ENCODE data around the gene TASOR.

The TASOR gene

DNA sequence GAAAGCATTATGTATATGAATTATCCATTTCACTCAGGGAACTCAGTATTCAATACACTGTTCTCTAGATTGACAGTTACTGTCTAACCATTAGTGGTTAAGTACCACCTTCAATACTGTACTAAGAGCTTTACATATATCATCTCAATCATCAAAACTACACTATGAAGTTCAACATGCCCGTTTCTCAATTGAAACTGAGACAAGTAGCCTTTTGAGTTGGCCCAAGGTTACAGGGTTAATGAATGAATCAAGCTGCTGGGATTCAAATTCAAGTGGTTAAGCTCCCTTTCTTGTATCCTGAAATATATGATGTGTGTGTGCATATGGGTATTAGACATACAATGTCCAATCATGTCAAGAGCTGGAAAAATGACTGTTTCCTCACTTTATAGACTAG is 5.8 kb downstream of the TASOR start:
- Histone ChIP-seq H3K9me3 (ENCODE audit: control insufficient read depth, insufficient read depth, low read length) (no peaks in the 10 kb centered on the region), H3K4me3 (ENCODE audit: low read depth, low read length) (no peak overlapping the region), H3K4me1 (ENCODE audit: control insufficient read depth, insufficient read depth, low read length) (peaks cover 6% of the 10 kb centered on the region), H3K9ac (ENCODE audit: low read depth, low read length) (no peak overlapping the region), H3K36me3 (ENCODE audit: control insufficient read depth, insufficient read depth, low read length) (peaks cover 2% of the 10 kb centered on the region), H3K27me3 (ENCODE audit: control insufficient read depth, insufficient read depth, low read length) (no peaks in the 10 kb centered on the region)

DNA sequence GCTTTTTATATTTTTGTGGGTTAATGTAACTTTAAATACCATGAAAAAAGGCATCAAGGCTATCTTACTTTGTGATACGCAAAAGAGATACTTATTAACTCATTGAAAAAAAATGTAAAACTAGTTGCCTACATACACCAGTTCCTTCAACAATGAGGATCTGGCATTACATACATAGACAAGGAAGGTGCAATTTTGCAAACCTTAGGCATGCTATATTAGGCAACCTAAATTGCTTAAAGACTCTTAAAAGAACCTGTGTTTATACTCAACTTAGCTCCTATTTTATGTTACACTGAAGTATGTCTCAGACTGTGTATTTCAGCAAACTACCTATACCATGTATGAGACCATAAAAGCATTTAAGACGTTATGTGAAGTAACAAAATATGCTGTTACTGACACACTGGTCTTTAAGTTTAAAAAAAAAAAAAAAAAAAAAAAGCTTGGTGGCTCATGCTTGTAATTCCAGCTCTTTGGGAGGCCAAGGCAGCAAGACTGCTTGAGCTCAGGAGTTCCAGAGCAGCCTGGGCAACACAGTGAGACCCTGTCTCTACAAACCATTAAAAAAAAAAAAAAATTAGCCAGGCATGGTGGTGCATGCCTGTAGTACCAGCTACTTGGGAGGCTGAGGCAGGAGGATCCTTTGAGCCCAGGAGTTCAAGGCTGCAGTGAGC is 9.1 kb downstream of the TASOR start:
- no peaks in the 10 kb centered on the region for H3K27me3 ChIP-seq (ENCODE audit: control insufficient read depth, insufficient read depth, low read length)
- H3K9me3 ChIP-seq (ENCODE audit: control insufficient read depth, insufficient read depth, low read length): no peaks in the 10 kb centered on the region
- H3K36me3 ChIP-seq (ENCODE audit: control insufficient read depth, insufficient read depth, low read length): peaks cover 10% of the 10 kb centered on the region
- H3K9ac ChIP-seq (ENCODE audit: low read depth, low read length): no peak overlapping the region
- H3K4me1 ChIP-seq (ENCODE audit: control insufficient read depth, insufficient read depth, low read length): no peaks in the 10 kb centered on the region
- H3K4me3 ChIP-seq (ENCODE audit: low read depth, low read length): no peak overlapping the region

DNA sequence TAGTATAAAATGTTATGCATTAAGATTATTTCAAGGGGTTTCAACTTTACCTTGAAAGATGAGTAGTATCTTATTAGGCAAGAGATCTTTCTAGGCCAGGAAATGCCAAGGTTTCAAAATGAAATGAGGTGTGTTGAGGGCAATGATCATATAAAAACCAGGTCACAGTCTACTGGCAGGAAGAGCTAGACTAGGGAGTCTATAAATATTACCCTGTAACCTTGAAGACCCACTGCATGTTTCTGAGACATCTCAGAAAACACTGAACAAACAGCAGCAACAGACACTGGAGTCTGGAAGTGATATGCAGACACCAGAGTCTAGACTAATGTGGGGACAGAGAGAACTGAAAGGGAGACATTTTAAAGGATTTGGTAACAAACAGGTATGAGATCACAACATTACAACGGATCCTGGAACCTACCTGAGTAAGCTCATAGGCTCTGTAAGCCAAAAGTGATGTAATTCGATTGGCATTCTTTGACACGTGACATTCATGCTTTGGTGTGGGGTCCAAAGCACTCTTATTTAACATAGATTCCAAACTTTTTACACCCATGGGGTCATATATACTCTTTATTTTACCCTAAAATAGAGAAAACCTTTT is 15.0 kb downstream of the TASOR start:
- Histone ChIP-seq H3K4me3 (ENCODE audit: low read depth, low read length) (no peak overlapping the region), H3K36me3 (ENCODE audit: control insufficient read depth, insufficient read depth, low read length) (peaks cover 15% of the 10 kb centered on the region), H3K9ac (ENCODE audit: low read depth, low read length) (no peak overlapping the region), H3K27me3 (ENCODE audit: control insufficient read depth, insufficient read depth, low read length) (no peaks in the 10 kb centered on the region), H3K4me1 (ENCODE audit: control insufficient read depth, insufficient read depth, low read length) (no peaks in the 10 kb centered on the region), H3K9me3 (ENCODE audit: control insufficient read depth, insufficient read depth, low read length) (no peaks in the 10 kb centered on the region)

DNA sequence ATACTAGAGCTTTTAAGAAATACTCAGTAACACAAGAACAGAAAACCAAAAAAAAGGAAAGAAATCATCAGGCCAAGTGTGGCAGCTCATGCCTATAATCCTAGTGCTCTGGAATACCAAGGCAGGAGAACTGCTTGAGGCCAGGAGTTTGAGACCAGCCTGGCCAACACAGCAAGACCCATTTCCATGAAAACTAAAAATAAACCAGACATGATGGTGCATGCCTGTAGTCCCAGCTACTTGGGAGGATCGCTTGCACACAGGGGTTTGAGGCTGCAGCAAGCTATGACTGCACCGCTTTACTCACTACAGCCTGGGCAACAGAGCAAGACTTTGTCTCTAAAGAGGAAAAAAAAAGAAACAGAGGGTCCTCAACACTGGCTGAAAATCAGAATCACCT is 18.2 kb downstream of the TASOR start:
- H3K9me3 ChIP-seq (ENCODE audit: control insufficient read depth, insufficient read depth, low read length): no peaks in the 10 kb centered on the region
- peaks cover 9% of the 10 kb centered on the region for H3K36me3 ChIP-seq (ENCODE audit: control insufficient read depth, insufficient read depth, low read length)
- H3K9ac ChIP-seq (ENCODE audit: low read depth, low read length): no peak overlapping the region
- no peak overlapping the region for H3K4me3 ChIP-seq (ENCODE audit: low read depth, low read length)
- no peaks in the 10 kb centered on the region for H3K4me1 ChIP-seq (ENCODE audit: control insufficient read depth, insufficient read depth, low read length)
- no peaks in the 10 kb centered on the region for H3K27me3 ChIP-seq (ENCODE audit: control insufficient read depth, insufficient read depth, low read length)

DNA sequence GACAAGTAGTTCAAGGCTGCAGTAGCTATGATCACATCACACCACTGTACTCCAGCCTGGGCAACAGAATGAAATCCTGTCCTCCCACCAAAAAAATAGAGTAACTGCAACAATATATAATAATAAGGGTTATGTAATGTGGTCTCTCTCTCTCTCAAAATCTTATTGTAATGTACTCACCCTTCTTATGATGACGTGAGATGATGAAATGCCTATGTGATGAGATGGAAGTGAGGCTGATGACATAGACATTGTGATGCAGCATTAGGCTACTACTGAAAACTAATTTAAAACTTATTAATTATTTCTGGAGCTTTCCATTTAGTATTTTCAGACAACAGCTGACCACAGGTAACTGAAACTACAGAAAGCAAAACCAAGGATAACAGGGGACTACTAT is 27.4 kb downstream of the TASOR start:
- Histone ChIP-seq H3K27me3 (ENCODE audit: control insufficient read depth, insufficient read depth, low read length) (no peaks in the 10 kb centered on the region), H3K4me3 (ENCODE audit: low read depth, low read length) (no peak overlapping the region), H3K9me3 (ENCODE audit: control insufficient read depth, insufficient read depth, low read length) (no peaks in the 10 kb centered on the region), H3K9ac (ENCODE audit: low read depth, low read length) (no peak overlapping the region), H3K4me1 (ENCODE audit: control insufficient read depth, insufficient read depth, low read length) (peaks cover 7% of the 10 kb centered on the region), H3K36me3 (ENCODE audit: control insufficient read depth, insufficient read depth, low read length) (peaks cover 12% of the 10 kb centered on the region)

DNA sequence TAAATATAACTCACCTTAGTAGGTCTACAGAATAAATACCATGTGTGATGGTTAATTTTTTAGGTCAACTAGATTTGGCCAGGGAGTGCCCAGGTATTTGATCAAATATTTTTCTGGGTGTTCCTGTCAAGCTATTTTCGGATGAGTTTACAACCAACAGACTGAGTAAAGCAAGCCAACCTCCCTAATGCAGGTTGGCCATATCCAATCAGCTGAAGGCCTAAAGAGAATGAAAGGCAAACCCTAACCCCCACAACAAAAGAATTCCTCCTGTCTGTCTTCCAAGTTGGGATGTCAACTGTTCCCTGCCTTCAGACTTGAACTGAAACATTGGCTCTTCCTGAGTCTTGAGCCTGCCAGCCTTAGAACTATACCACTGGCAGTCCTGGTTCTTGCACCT is 28.6 kb downstream of the TASOR start:
- H3K9ac ChIP-seq (ENCODE audit: low read depth, low read length): no peak overlapping the region
- H3K4me1 ChIP-seq (ENCODE audit: control insufficient read depth, insufficient read depth, low read length): peaks cover 7% of the 10 kb centered on the region
- no peaks in the 10 kb centered on the region for H3K9me3 ChIP-seq (ENCODE audit: control insufficient read depth, insufficient read depth, low read length)
- no peaks in the 10 kb centered on the region for H3K27me3 ChIP-seq (ENCODE audit: control insufficient read depth, insufficient read depth, low read length)
- no peak overlapping the region for H3K4me3 ChIP-seq (ENCODE audit: low read depth, low read length)
- peaks cover 12% of the 10 kb centered on the region for H3K36me3 ChIP-seq (ENCODE audit: control insufficient read depth, insufficient read depth, low read length)

DNA sequence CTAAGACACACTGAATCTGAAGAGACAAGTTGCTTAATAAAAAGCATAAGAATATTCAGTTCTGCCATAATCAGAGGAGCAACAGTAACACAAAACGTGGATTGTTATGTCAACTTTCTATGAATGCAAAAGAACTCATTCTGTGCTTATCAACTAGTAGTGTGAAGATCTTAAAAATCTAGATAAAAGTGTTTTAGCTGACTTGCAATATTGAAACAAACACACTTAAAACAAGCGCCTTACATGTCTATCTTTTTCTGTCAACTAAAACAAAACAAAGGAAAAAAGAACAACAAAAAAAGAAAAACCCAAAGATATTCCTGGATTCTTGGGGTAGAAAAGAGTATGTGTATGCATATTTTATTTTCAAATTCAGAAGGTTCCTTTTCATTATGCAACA is 37.7 kb downstream of the TASOR start:
- Histone ChIP-seq H3K9me3 (ENCODE audit: control insufficient read depth, insufficient read depth, low read length) (no peaks in the 10 kb centered on the region), H3K4me3 (ENCODE audit: low read depth, low read length) (no peak overlapping the region), H3K9ac (ENCODE audit: low read depth, low read length) (no peak overlapping the region), H3K36me3 (ENCODE audit: control insufficient read depth, insufficient read depth, low read length) (no peaks in the 10 kb centered on the region), H3K27me3 (ENCODE audit: control insufficient read depth, insufficient read depth, low read length) (no peaks in the 10 kb centered on the region), H3K4me1 (ENCODE audit: control insufficient read depth, insufficient read depth, low read length) (no peaks in the 10 kb centered on the region)

DNA sequence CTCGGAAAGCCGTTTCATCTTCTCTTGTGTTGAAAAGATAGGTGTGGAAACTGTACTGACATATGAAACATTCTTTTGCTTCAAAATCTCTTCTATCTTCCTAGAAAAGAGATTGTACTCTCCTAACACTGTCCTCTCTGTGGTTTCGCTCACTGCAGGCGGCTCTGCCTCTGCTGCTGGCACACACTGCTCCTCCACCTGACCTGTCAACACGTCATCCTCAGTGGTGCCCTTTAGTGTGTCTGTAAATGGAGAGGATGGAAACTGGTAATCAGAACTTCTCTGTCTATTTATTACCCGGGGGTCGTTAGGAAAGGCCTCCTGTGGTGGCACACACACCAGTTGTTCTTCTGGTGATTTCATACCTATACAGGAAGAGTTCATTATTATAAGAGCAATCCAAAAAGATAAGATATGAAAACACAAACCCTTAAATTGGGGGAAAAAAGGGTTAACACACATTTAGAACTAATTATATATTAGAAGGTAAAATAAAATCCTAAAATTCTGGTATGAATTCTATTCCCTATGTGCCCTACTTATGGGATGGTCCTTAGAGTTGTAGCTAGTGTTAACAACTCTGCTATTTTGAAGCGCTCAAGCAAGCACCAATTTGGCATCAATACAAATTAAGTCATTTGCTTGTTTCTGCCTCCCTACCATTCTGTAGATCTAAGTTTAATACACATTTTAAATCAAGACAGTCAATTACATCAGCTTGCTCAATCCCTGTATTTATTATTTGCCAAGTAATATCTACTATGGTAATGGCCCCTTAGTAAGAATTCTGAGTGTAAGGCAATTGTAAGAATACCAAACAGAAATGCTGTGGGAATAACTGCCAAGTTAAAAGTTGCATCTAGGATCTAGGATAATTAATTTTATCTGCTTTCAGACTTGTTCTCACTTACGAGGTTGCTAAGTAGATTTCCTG is 49.2 kb downstream of the TASOR start:
- Histone ChIP-seq H3K4me3 (ENCODE audit: low read depth, low read length) (no peak overlapping the region), H3K9me3 (ENCODE audit: control insufficient read depth, insufficient read depth, low read length) (no peaks in the 10 kb centered on the region), H3K36me3 (ENCODE audit: control insufficient read depth, insufficient read depth, low read length) (peaks cover 8% of the 10 kb centered on the region), H3K4me1 (ENCODE audit: control insufficient read depth, insufficient read depth, low read length) (no peaks in the 10 kb centered on the region), H3K27me3 (ENCODE audit: control insufficient read depth, insufficient read depth, low read length) (no peaks in the 10 kb centered on the region), H3K9ac (ENCODE audit: low read depth, low read length) (no peak overlapping the region)

Data from iPS-15b (cell line).